Keratinocyte (primary cell): Measurements from ENCODE around the gene TMEM109. TPM values are rescaled to one million over a fixed set of nuclear protein-coding genes. Genes with fewer than 3 reads are reported as not detected.

Experiments
- DNase-seq: peaks from one replicate; pipeline ENCODE4 v3.0.0-alpha.2; 2011; ENCODE audit warnings: low read depth, missing footprints, low spot score
- FAIRE-seq: peaks from 2 replicates; lab custom pipeline; 2011; peaks lifted over from hg19 to GRCh38; lab: Jason Lieb, UNC
- H2AFZ ChIP-seq: 2 replicates; pipeline ENCODE4 v1.6.0; 2012; ENCODE audit warnings: low read length, control low read depth, inconsistent platforms; ENCODE audit not compliant: control insufficient read depth
- H3K27ac ChIP-seq: 2 replicates; pipeline ENCODE4 v1.5.1; 2011; ENCODE audit warnings: low read length; ENCODE audit not compliant: control insufficient read depth, insufficient read depth
- H3K27me3 ChIP-seq: 3 replicates; pipeline ENCODE4 v1.6.0; 2011; ENCODE audit warnings: low read length; ENCODE audit not compliant: control insufficient read depth, insufficient read depth; ENCODE audit errors: extremely low read depth
- H3K36me3 ChIP-seq, 2 experiments: 2 replicates in 1 of 2; 3 replicates in 1 of 2; pipeline ENCODE4 v1.5.1; 2011; ENCODE audit warnings: low read length in 2 of 2, mild to moderate bottlenecking in 1 of 2; ENCODE audit not compliant: control insufficient read depth in 2 of 2, insufficient read depth in 2 of 2; ENCODE audit errors: extremely low read depth in 1 of 2
- H3K4me1 ChIP-seq: 3 replicates; pipeline ENCODE4 v1.5.1; 2011; ENCODE audit warnings: low read length; ENCODE audit not compliant: control insufficient read depth, insufficient read depth; ENCODE audit errors: extremely low read depth
- H3K4me2 ChIP-seq: 3 replicates; pipeline ENCODE4 v1.6.0; 2011; ENCODE audit warnings: low read depth, low read length; ENCODE audit not compliant: control insufficient read depth, insufficient read depth; ENCODE audit errors: extremely low read depth
- H3K4me3 ChIP-seq, 3 experiments: fragments of 200-600 bp in 1 of 3; sonication (generic) in 1 of 3; 2 replicates in 2 of 3; 3 replicates in 1 of 3; pipeline ENCODE4 v1.5.1; 2011 to 2016; ENCODE audit warnings: low read length in 3 of 3, mild to moderate bottlenecking in 3 of 3, control low read depth in 2 of 3, inconsistent platforms in 1 of 3, low read depth in 1 of 3, mixed read lengths in 1 of 3, mixed run types in 1 of 3, moderate library complexity in 1 of 3; ENCODE audit not compliant: control insufficient read depth in 2 of 3, insufficient read depth in 2 of 3; ENCODE audit errors: extremely low read depth in 1 of 3
- H3K79me2 ChIP-seq: 2 replicates; pipeline ENCODE4 v1.6.0; 2012; ENCODE audit warnings: low read length; ENCODE audit not compliant: control insufficient read depth, insufficient read depth
- H3K9ac ChIP-seq: 3 replicates; pipeline ENCODE4 v1.6.0; 2011; ENCODE audit warnings: low read length; ENCODE audit not compliant: control insufficient read depth, insufficient read depth; ENCODE audit errors: extremely low read depth
- H3K9me1 ChIP-seq: 3 replicates; pipeline ENCODE4 v1.6.0; 2011; ENCODE audit warnings: low read length; ENCODE audit not compliant: control insufficient read depth, insufficient read depth; ENCODE audit errors: extremely low read depth
- H3K9me3 ChIP-seq: 2 replicates; pipeline ENCODE4 v1.5.1; 2012; ENCODE audit warnings: low read depth, low read length; ENCODE audit not compliant: control insufficient read depth
- H4K20me1 ChIP-seq: 3 replicates; pipeline ENCODE4 v1.6.0; 2011; ENCODE audit warnings: low read length; ENCODE audit not compliant: control insufficient read depth, insufficient read depth; ENCODE audit errors: extremely low read depth
- CTCF ChIP-seq, 3 experiments: IDR thresholded peaks in 1 of 3; conservative IDR thresholded peaks in 1 of 3; optimal IDR thresholded peaks in 1 of 3; 2 replicates in 2 of 3; 3 replicates in 1 of 3; pipeline versions ENCODE3 to v1.5.1; 2011; ENCODE audit warnings: low read length in 3 of 3, mild to moderate bottlenecking in 3 of 3, moderate library complexity in 2 of 3, control low read depth in 1 of 3, inconsistent platforms in 1 of 3; ENCODE audit not compliant: insufficient read depth in 2 of 3; ENCODE audit errors: extremely low read depth in 1 of 3
- EZH2 ChIP-seq: IDR thresholded peaks from one replicate; pipeline ENCODE4 v1.6.1; 2012; ENCODE audit warnings: inconsistent platforms, mild to moderate bottlenecking, low read length, moderate library complexity
- dilution Hi-C: fragments of 300-500 bp; cut with MboI; formaldehyde crosslinking; loops from one replicate; pipeline ENCODE4 v1.7.0; 2020; ENCODE audit warnings: low sequenced_read_pairs; ENCODE audit not compliant: extremely low pct_ligation_motif_present
- polyA plus RNA-seq, 5 experiments: library from polyadenylated mRNA; depleted of rRNA in 3 of 5; stranded (reverse) in 3 of 5; stranded (forward) in 1 of 5; unstranded in 1 of 5; fragments of >200 nt; gene quantifications; 1 replicate in 1 of 5; 2 replicates in 3 of 5; 3 replicates in 1 of 5; pipeline versions ENCODE4 v1.2.1 to v1.2.3, GENCODE V29; 2011 to 2012; ENCODE audit warnings: missing spikeins in 2 of 5, low read depth in 1 of 5, low replicate concordance in 1 of 5

The TMEM109 gene
- polyA plus RNA-seq, 1 donor (not counting 4 experiments of a cell fraction or from before 2014, with no cell fraction given): 25.2 TPM

GRCh38 chr11:60910711-60911380 lies 3.1 kb upstream of the TMEM109 start:
- DNase-seq (no peak), FAIRE-seq (no peak)
- peaks cover 14% of the 10 kb centered on the region for H3K79me2 ChIP-seq
- H4K20me1 ChIP-seq: no peaks in the 10 kb centered on the region
- no peak for TF ChIP-seq CTCF (optimal IDR thresholded peaks at IDR 0.05 in 1 of 3, IDR thresholded peaks at IDR 0.05 in 1 of 3, conservative IDR thresholded peaks at IDR 0.05 in 1 of 3; ENCODE audit: extremely low read depth in 1 of 3, insufficient read depth in 2 of 3, low read length in 3 of 3)
- TF ChIP-seq EZH2: no peak
- H3K4me2 ChIP-seq: no peak overlapping the region
- H3K36me3 ChIP-seq: no peaks in the 10 kb centered on the region
- no peak overlapping the region for H2AFZ ChIP-seq
- H3K4me1 ChIP-seq: peaks cover 15% of the 10 kb centered on the region
- no peaks in the 10 kb centered on the region for H3K9me3 ChIP-seq
- no peak overlapping the region for H3K9ac ChIP-seq
- no peaks in the 10 kb centered on the region for H3K27me3 ChIP-seq
- dilution Hi-C loops: no loop called here
- H3K9me1 ChIP-seq: peaks cover 1% of the 10 kb centered on the region
- no peak overlapping the region for H3K27ac ChIP-seq
- H3K4me3 ChIP-seq: no peak overlapping the region

- Histone ChIP-seq H3K27ac (no peak overlapping the region), H3K79me2 (peaks cover 21% of the 10 kb centered on the region), H3K27me3 (no peaks in the 10 kb centered on the region), H3K4me3 (no peak overlapping the region), H3K9ac (no peak overlapping the region), H3K4me1 (peaks cover 28% of the 10 kb centered on the region), H3K36me3 (no peaks in the 10 kb centered on the region), H3K9me3 (no peaks in the 10 kb centered on the region), H2AFZ (no peak overlapping the region), H4K20me1 (no peaks in the 10 kb centered on the region), H3K4me2 (no peak overlapping the region), H3K9me1 (peaks cover 2% of the 10 kb centered on the region)
- TF ChIP-seq CTCF (optimal IDR thresholded peaks at IDR 0.05 in 1 of 3, IDR thresholded peaks at IDR 0.05 in 1 of 3, conservative IDR thresholded peaks at IDR 0.05 in 1 of 3; ENCODE audit: extremely low read depth in 1 of 3, insufficient read depth in 2 of 3, low read length in 3 of 3) (no peak), EZH2 (no peak)
- no peak for FAIRE-seq
- no peak for DNase-seq
- dilution Hi-C loops: no loop called here
Observed at GRCh38 chr11:60912223-60912850, 1.6 kb upstream of the TMEM109 start.
